ENCODE data around the gene SLC25A23.

DNA sequence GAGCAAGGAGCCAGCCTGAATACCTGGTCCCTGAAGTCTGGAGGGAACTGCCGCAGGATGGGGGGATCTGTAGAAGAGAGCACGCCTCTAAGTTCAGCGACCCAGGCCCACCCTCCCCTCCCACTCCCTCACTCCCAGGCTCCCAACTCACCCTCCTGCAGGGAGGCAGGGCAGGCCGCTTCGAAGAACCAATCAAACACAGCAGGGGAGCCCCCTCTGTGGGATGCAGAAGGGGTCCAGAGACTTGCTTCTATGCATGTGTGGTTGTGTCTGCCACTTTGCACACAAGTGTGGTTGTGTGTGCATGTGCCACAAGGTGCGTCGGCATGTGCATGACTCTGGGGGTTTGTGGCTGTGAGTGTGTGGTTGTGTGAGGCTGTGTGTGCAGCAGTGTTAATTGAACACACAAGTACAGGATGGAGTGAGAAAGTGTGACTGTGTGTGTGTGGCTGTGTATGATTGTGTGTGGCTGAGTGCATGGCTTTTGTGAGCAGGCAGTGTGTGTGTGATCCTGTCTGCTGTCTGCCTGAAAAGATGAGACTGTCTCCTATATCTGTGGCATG is 20.3 kb upstream of the SLC25A23 start:
- TF ChIP-seq, protein P1, sequence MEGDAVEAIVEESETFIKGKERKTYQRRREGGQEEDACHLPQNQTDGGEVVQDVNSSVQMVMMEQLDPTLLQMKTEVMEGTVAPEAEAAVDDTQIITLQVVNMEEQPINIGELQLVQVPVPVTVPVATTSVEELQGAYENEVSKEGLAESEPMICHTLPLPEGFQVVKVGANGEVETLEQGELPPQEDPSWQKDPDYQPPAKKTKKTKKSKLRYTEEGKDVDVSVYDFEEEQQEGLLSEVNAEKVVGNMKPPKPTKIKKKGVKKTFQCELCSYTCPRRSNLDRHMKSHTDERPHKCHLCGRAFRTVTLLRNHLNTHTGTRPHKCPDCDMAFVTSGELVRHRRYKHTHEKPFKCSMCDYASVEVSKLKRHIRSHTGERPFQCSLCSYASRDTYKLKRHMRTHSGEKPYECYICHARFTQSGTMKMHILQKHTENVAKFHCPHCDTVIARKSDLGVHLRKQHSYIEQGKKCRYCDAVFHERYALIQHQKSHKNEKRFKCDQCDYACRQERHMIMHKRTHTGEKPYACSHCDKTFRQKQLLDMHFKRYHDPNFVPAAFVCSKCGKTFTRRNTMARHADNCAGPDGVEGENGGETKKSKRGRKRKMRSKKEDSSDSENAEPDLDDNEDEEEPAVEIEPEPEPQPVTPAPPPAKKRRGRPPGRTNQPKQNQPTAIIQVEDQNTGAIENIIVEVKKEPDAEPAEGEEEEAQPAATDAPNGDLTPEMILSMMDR (conservative IDR thresholded peaks at IDR 0.05; ENCODE audit: low read length): no peak
- TF ChIP-seq EZH2phosphoT487 (IDR thresholded peaks at IDR 0.05; ENCODE audit: borderline replicate concordance): no peak
